GM13977 (cell line): ENCODE results near the gene RGS19.

ENCODE experiments used
- DNase-seq: peaks from one replicate; pipeline ENCODE4 v3.0.0; 2012; ENCODE audit warnings: low spot score
- in situ Hi-C: fragments of 300-500 bp; cut with MboI; formaldehyde crosslinking; loops from one replicate; pipeline ENCODE4 v1.12.0; 2022; ENCODE audit warnings: low sequenced_read_pairs, low pct_unique_long_range_greater_than_20kb, mixed read lengths, inconsistent platforms; ENCODE audit not compliant: unreplicated experiment
- TF ChIP-seq, protein P1 (sequence below): IDR thresholded peaks from 2 replicates; pipeline ENCODE4 v1.5.1; 2012; ENCODE audit warnings: mild to moderate bottlenecking, control low read depth; ENCODE audit not compliant: insufficient read depth; ENCODE audit errors: extremely low read depth, missing control alignments

The RGS19 gene

DNA sequence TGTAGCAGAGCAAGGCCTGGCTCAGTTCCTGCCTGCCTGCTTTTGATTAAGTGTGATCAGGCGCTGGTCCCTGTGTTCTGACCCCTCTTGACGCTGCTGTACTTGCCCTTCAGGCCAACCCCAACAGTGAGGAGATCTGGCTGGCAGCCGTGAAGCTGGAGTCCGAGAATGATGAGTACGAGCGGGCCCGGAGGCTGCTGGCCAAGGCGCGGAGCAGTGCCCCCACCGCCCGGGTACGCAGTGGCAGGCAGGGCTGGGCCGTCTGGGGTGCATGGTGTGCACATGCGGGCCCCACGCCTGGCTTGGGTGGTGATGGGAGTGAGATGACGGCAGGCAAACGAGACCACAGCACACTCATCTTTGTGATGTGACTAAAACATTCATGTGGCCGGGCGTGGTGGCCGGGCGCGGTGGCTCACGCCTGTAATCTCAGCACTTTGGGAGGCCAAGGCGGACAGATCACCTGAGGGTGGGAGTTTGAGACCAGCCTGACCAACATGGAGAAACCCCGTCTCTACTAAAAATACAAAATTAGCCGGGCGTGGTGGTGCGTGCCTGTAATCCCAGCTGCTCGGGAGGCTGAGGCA is 53.4 kb downstream of the RGS19 start:
- in situ Hi-C loops: no loop called here
- TF ChIP-seq, protein P1, sequence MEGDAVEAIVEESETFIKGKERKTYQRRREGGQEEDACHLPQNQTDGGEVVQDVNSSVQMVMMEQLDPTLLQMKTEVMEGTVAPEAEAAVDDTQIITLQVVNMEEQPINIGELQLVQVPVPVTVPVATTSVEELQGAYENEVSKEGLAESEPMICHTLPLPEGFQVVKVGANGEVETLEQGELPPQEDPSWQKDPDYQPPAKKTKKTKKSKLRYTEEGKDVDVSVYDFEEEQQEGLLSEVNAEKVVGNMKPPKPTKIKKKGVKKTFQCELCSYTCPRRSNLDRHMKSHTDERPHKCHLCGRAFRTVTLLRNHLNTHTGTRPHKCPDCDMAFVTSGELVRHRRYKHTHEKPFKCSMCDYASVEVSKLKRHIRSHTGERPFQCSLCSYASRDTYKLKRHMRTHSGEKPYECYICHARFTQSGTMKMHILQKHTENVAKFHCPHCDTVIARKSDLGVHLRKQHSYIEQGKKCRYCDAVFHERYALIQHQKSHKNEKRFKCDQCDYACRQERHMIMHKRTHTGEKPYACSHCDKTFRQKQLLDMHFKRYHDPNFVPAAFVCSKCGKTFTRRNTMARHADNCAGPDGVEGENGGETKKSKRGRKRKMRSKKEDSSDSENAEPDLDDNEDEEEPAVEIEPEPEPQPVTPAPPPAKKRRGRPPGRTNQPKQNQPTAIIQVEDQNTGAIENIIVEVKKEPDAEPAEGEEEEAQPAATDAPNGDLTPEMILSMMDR: no peak

DNA sequence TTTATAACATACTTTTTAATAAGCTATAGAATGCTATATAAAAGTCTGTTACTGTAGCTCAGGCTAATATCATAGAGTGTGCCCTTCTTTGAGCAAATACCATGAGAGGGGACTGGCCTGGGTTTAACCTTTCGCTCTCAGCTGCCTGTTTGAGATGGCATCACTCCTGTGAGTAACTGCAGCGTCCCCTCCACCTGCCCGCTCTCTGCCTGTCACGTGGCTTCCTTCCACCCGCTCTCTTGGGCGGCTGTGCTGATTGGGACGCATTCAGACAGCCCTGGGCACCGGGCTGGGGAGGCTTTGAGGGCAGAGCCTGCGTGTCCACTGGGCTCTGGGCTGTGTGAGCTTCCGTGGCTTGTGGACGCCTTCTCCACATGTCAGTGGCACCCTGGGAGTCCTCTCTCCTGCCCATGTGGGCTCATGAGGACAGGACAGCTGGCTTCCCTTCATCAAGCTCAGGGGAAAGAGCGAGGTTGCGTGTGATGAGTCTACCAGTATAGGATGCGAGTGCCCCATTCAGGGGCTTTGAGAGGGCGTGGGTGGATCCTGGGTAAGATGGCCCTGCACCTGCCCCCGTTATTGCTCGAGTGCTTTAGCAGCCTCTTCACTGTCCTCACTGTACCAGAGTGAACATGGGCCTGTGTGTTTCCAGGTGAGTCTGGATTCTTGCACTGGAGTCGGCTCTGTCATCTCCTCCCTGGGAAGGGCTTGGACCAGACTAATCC is 54.1 kb downstream of the RGS19 start:
- no peak for DNase-seq
- TF ChIP-seq, protein P1: no peak
- in situ Hi-C loops: no loop called here

More for the DNA sequence above, 53.4 kb downstream of the RGS19 start:
- DNase-seq: no peak

DNA sequence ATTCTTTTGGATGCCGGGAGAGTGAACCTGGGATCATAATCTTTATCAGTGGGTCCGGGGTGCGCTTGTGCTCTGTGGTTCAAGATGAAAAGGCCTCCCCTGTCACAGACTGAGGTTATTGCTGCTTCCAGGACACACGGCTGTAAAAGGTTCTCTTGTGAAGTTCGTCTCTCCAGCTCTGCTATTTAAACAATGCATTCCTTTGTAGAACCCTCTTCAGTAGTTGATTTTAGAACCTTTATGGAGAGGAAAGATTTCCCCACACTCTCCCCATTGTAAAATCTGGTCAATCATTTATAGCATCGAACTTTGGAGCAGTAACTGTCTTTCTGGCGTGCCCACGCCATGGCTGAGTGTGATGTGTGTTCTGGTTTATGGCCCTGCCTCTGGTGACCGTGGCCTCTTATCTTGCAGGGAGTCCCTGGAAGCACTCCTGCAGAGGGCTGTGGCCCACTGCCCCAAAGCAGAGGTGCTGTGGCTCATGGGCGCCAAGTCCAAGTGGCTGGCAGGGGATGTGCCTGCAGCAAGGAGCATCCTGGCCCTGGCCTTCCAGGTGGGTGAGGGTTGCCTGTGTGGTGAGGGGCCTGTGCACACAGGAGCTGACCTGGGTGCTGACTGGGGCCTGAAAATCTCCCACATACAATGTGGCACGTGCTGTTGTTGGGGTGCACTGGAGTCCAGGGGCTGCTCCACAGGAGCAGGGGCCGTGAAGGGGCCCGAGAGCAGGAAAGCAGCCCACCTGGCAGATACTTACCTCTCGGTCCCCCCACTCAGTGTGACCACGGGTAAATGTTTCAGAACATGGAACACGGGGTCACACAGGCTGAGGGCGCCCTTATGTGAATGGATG is 55.0 kb downstream of the RGS19 start:
- no peak for DNase-seq
- TF ChIP-seq, protein P1: no peak
- in situ Hi-C loops: no loop called here

DNA sequence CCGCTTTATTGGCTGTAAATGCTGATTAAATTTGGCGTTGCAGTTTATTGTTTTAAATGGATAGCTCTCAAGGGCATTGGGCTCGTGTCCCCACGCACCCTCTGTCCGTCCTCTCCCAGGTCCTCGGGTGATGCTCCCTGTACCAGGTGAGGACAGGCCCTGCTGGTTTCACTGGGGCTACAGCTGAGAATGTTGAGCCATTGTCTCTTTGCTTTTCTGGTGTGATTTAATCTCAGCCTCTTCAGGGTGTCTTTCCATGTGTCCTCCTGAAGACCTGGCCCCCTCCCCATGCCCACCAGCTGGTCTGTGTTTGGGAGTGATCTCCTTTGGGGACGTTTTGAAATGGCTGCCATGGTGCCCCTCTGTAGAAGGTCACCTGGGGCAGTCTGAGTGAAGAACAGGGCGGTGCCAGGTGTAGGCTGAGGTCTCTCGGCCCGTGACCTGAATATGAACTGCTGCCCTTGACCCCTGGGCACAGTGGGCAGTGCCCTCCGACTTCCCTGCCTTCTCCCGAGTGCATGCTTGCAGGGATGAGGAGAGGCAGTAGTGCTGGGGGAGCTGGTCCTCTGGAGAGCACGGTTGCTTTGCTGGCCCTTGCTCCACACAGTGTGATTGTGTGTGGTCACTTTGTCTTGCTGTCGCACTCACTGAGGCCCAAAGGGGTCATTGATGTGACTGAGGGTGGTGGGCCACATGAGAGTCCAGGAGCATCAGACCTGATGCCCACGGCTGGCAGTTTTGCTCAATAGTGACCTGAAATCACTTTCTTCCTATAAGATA is 55.8 kb downstream of the RGS19 start:
- DNase-seq: no peak
- in situ Hi-C loops: no loop called here
- TF ChIP-seq, protein P1: no peak
